ENCODE measurements around the gene SPHK1.

GRCh38 chr17:76341301-76341700, 43.1 kb upstream of the SPHK1 start:
- no peak for TF ChIP-seq BACH2 (CRISPR knock-in tag; IDR thresholded peaks at IDR 0.05; ENCODE audit: borderline replicate concordance)
- no peak for TF ChIP-seq GLIS3 (CRISPR knock-in tag; IDR thresholded peaks at IDR 0.05)
- no peak for TF ChIP-seq ZFP30 (CRISPR knock-in tag; IDR thresholded peaks at IDR 0.05)
- no peak for TF ChIP-seq CSDC2 (CRISPR knock-in tag; IDR thresholded peaks at IDR 0.05)
- TF ChIP-seq TCF4 (CRISPR knock-in tag; IDR thresholded peaks at IDR 0.05; ENCODE audit: borderline replicate concordance) = no peak

Measured in SK-N-SH treated with all-trans-retinoic acid at 6 μM for 48 hours (cell line).